HepG2 (cell line): ENCODE measurements around the gene EDC3. TPM values are rescaled to one million over a fixed set of nuclear protein-coding genes. Genes with fewer than 3 reads are reported as not detected.

Source experiments
- AKAP8 ChIP-seq: sonication (generic); formaldehyde crosslinking; IDR thresholded peaks from 2 replicates; pipeline ENCODE4 v1.5.1; 2020; ENCODE audit warnings: mild to moderate bottlenecking, missing genetic modification reagents
- CBFB ChIP-seq: sonication (generic); formaldehyde crosslinking; IDR thresholded peaks from 2 replicates; pipeline ENCODE4 v1.4.0; 2020; ENCODE audit warnings: missing genetic modification reagents
- CHD2 ChIP-seq: IDR thresholded peaks from 2 replicates; pipeline ENCODE4 v1.6.1; 2011; ENCODE audit warnings: low read depth, low read length, improper control_type of control experiment
- HES4 ChIP-seq: sonication (generic); formaldehyde crosslinking; IDR thresholded peaks from 2 replicates; pipeline ENCODE4 v1.9.0; 2021; ENCODE audit warnings: mild to moderate bottlenecking, missing genetic modification reagents, borderline replicate concordance
- KDM5B ChIP-seq: sonication (generic); formaldehyde crosslinking; IDR thresholded peaks from 2 replicates; pipeline ENCODE4 v1.4.0; 2020; ENCODE audit warnings: missing genetic modification reagents, mild to moderate bottlenecking, borderline replicate concordance
- KLF9 ChIP-seq: IDR thresholded peaks from 2 replicates; pipeline ENCODE4 v1.6.1; 2016; ENCODE audit warnings: low read depth
- MEIS2 ChIP-seq: sonication (generic); formaldehyde crosslinking; IDR thresholded peaks from 2 replicates; pipeline ENCODE4 v1.9.0; 2021; ENCODE audit warnings: mild to moderate bottlenecking, missing genetic modification reagents
- NCOA2 ChIP-seq: sonication (generic); formaldehyde crosslinking; IDR thresholded peaks from 2 replicates; pipeline ENCODE4 v1.8.0; 2022; ENCODE audit warnings: inconsistent platforms
- NR2F6 ChIP-seq, 2 experiments: IDR thresholded peaks; 2 replicates each; pipeline ENCODE4 v1.6.1; 2016; ENCODE audit warnings: antibody characterized with exemption in 1 of 2, mild to moderate bottlenecking in 1 of 2
- PATZ1 ChIP-seq: sonication (generic); formaldehyde crosslinking; IDR thresholded peaks from 2 replicates; pipeline ENCODE4 v1.4.0; 2020; ENCODE audit warnings: missing genetic modification reagents
- PHB2 ChIP-seq: fragments of 450-650 bp; IDR thresholded peaks from 2 replicates; pipeline ENCODE4 v1.6.1; 2018; ENCODE audit not compliant: partially characterized antibody
- RBM39 ChIP-seq: fragments of 200-400 bp; formaldehyde crosslinking; IDR thresholded peaks from one replicate; pipeline ENCODE4 v1.6.1; 2018; ENCODE audit warnings: antibody characterized with exemption, mild to moderate bottlenecking, low read depth, low read length; ENCODE audit not compliant: poor library complexity, severe bottlenecking
- SMARCE1 ChIP-seq: fragments of 450-650 bp; IDR thresholded peaks from 2 replicates; pipeline ENCODE4 v1.6.1; 2017; ENCODE audit warnings: borderline replicate concordance
- TMF1 ChIP-seq: sonication (generic); formaldehyde crosslinking; IDR thresholded peaks from 2 replicates; pipeline ENCODE4 v1.8.1; 2022; ENCODE audit warnings: low read depth, missing genetic modification reagents
- YY1 ChIP-seq: IDR thresholded peaks from 2 replicates; pipeline ENCODE4 v1.6.1; 2011; ENCODE audit warnings: low read length, low read depth, moderate library complexity, mild to moderate bottlenecking; ENCODE audit not compliant: insufficient read depth, insufficient replicate concordance
- ZBTB7A ChIP-seq: sonication (generic); formaldehyde crosslinking; IDR thresholded peaks from 2 replicates; pipeline ENCODE4 v1.8.0; 2022; ENCODE audit warnings: mild to moderate bottlenecking, missing genetic modification reagents
- ZNF556 ChIP-seq: sonication (generic); formaldehyde crosslinking; IDR thresholded peaks from 2 replicates; pipeline ENCODE4 v1.4.0; 2020; ENCODE audit warnings: mild to moderate bottlenecking, missing genetic modification reagents, borderline replicate concordance
- ZNF614 ChIP-seq: IDR thresholded peaks from 2 replicates; pipeline ENCODE4 v1.6.1; 2018; ENCODE audit warnings: missing biosample characterization, missing genetic modification reagents, inconsistent platforms, borderline replicate concordance
- ZNF616 ChIP-seq: sonication (generic); formaldehyde crosslinking; IDR thresholded peaks from 2 replicates; pipeline ENCODE4 v1.5.0; 2020; ENCODE audit warnings: low read depth, mild to moderate bottlenecking, missing genetic modification reagents
- ZNF709 ChIP-seq: sonication (generic); formaldehyde crosslinking; IDR thresholded peaks from 2 replicates; pipeline ENCODE4 v1.5.0; 2020; ENCODE audit warnings: mild to moderate bottlenecking, missing genetic modification reagents
- ZNF777 ChIP-seq: sonication (generic); formaldehyde crosslinking; IDR thresholded peaks from 2 replicates; pipeline ENCODE4 v1.4.0; 2020; ENCODE audit warnings: missing genetic modification reagents
- ZNF83 ChIP-seq: sonication (generic); formaldehyde crosslinking; IDR thresholded peaks from 2 replicates; pipeline ENCODE4 v1.4.0; 2020; ENCODE audit warnings: missing genetic modification reagents, mild to moderate bottlenecking, borderline replicate concordance
- polyA plus RNA-seq, 8 experiments: library from polyadenylated mRNA; depleted of rRNA in 3 of 8; stranded (reverse) in 7 of 8; unstranded in 1 of 8; fragments of >200 nt; fragmentation: Illumina TruSeq in 4 of 8; extraction: Trizol in 4 of 8; gene quantifications; 2 replicates each; pipeline versions ENCODE4 v1.2.1 to v1.2.3, GENCODE V29; 2011 to 2016; ENCODE audit warnings: low read depth in 4 of 8, missing spikeins in 1 of 8, mixed read lengths in 1 of 8; ENCODE audit not compliant: insufficient read depth in 1 of 8
- total RNA-seq, 5 experiments: library from RNA; depleted of rRNA; stranded (reverse); fragments of >200 nt; fragmentation: Illumina TruSeq; extraction: Trizol; gene quantifications; 2 replicates each; pipeline ENCODE4 v1.2.3, GENCODE V29; 2016; ENCODE audit warnings: low read depth in 1 of 5
- TF ChIP-seq, protein P1 (sequence below): IDR thresholded peaks from 2 replicates; pipeline ENCODE4 v1.6.1; 2016; ENCODE audit warnings: low read depth, control low read depth
- TF ChIP-seq, protein P2 (sequence below): IDR thresholded peaks from 2 replicates; pipeline ENCODE4 v1.6.1; 2016; ENCODE audit warnings: missing biosample characterization, missing genetic modification reagents, low read depth
- TF ChIP-seq, protein P3 (sequence below): IDR thresholded peaks from 2 replicates; pipeline ENCODE4 v1.6.1; 2016; ENCODE audit warnings: mild to moderate bottlenecking, missing biosample characterization, missing genetic modification reagents

The EDC3 gene
- total and polyA plus RNA-seq, 2 of the 13 experiments (the other 11 are each of a cell fraction or from before 2014, with no cell fraction given): 17.4 to 32.0 TPM

- TF ChIP-seq KLF9 (CRISPR knock-in tag) (0 out of 2 replicates have a peak, but pooled peaks have one; percentile 39), CBFB (CRISPR knock-in tag) (peak; percentile 90; the same call in 1 of the 2 replicates), RBM39 (peak; percentile 40), SMARCE1 (no peak), ZNF556 (CRISPR knock-in tag) (peak; percentile 98), ZNF709 (CRISPR knock-in tag) (peak; percentile 94), AKAP8 (CRISPR knock-in tag) (peak; percentile 80), KDM5B (CRISPR knock-in tag) (peak; percentile 86; the same call in 1 of the 2 replicates), MEIS2 (CRISPR knock-in tag) (peak; percentile 83), ZNF614 (CRISPR knock-in tag) (peak; percentile 55; the same call in 1 of the 2 replicates), HES4 (peak; percentile 97), ZNF616 (CRISPR knock-in tag) (peak; percentile 83), NCOA2 (CRISPR knock-in tag) (peak; percentile 22; the same call in 1 of the 2 replicates), ZBTB7A (CRISPR knock-in tag) (peak; percentile 51), TMF1 (CRISPR knock-in tag) (peak; percentile 39), YY1 (peak; percentile 84), ZNF777 (CRISPR knock-in tag) (0 out of 2 replicates have a peak, but pooled peaks have one; percentile 14), ZNF83 (0 out of 2 replicates have a peak, but pooled peaks have one; percentile 19), NR2F6 (IDR thresholded peaks at IDR 0.05) (peak; percentile 74), NR2F6 (CRISPR knock-in tag; IDR thresholded peaks at IDR 0.05) (peak; percentile 78), PHB2 (no peak), CHD2 (0 out of 2 replicates have a peak, but pooled peaks have one; percentile 7), PATZ1 (peak; percentile 69)
- TF ChIP-seq, protein P1, sequence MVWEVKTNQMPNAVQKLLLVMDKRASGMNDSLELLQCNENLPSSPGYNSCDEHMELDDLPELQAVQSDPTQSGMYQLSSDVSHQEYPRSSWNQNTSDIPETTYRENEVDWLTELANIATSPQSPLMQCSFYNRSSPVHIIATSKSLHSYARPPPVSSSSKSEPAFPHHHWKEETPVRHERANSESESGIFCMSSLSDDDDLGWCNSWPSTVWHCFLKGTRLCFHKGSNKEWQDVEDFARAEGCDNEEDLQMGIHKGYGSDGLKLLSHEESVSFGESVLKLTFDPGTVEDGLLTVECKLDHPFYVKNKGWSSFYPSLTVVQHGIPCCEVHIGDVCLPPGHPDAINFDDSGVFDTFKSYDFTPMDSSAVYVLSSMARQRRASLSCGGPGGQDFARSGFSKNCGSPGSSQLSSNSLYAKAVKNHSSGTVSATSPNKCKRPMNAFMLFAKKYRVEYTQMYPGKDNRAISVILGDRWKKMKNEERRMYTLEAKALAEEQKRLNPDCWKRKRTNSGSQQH (CRISPR knock-in tag): 0 out of 2 replicates have a peak, but pooled peaks have one; percentile 86
- TF ChIP-seq, protein P2, sequence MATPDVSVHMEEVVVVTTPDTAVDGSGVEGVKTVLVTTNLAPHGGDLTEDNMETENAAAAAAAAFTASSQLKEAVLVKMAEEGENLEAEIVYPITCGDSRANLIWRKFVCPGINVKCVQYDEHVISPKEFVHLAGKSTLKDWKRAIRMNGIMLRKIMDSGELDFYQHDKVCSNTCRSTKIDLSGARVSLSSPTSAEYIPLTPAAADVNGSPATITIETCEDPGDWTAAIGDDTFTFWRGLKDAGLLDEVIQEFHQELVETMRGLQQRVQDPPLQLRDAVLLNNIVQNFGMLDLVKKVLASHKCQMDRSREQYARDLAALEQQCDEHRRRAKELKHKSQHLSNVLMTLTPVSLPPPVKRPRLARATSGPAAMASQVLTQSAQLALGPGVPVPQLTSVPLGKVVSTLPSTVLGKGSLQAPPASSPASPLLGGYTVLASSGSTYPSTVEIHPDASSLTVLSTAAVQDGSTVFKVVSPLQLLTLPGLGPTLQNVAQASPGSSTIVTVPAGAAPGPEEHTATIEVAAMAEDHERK (CRISPR knock-in tag): peak; percentile 44; the same call in 1 of the 2 replicates
- TF ChIP-seq, protein P3, sequence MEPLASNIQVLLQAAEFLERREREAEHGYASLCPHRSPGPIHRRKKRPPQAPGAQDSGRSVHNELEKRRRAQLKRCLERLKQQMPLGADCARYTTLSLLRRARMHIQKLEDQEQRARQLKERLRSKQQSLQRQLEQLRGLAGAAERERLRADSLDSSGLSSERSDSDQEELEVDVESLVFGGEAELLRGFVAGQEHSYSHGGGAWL (CRISPR knock-in tag): peak; percentile 58; the same call in 1 of the 2 replicates
Measured at GRCh38 chr15:74615508-74616365, 80.1 kb downstream of the EDC3 start, which contains the start of gene CLK3 (continued).
